Smooth muscle cell (in vitro differentiated cells): Measurements from ENCODE around the gene CENPN. TPM values are rescaled to one million over a fixed set of nuclear protein-coding genes. Genes with fewer than 3 reads are reported as not detected.
A peak's percentile ranks its signal among the peaks of the same experiment; 100 is the strongest.

Experiments
- DNase-seq: peaks from one replicate; lab custom pipeline; 2025; ENCODE audit not compliant: unreplicated experiment; lab: John Stamatoyannopoulos, UW
- H2AFZ ChIP-seq: fragments of 200-600 bp; sonication (generic); 2 replicates; pipeline ENCODE4 v1.6.0; 2016; ENCODE audit warnings: antibody characterized with exemption, low read depth, mild to moderate bottlenecking
- H3F3A ChIP-seq: fragments of 200-600 bp; sonication (generic); 2 replicates; pipeline ENCODE4 v1.6.0; 2017; ENCODE audit warnings: antibody characterized with exemption, low read depth
- H3K27ac ChIP-seq: fragments of 200-600 bp; sonication (generic); 2 replicates; pipeline ENCODE4 v1.5.1; 2016; ENCODE audit warnings: low read depth, mild to moderate bottlenecking
- H3K27me3 ChIP-seq: fragments of 200-600 bp; sonication (generic); 2 replicates; pipeline ENCODE4 v1.6.1; 2016; ENCODE audit warnings: low read depth, mild to moderate bottlenecking
- H3K36me3 ChIP-seq: fragments of 200-600 bp; sonication (generic); 2 replicates; pipeline ENCODE4 v1.5.1; 2016; ENCODE audit warnings: low read depth
- H3K4me1 ChIP-seq: fragments of 200-600 bp; sonication (generic); 2 replicates; pipeline ENCODE4 v1.5.1; 2016; ENCODE audit warnings: low read depth
- H3K4me2 ChIP-seq: fragments of 200-600 bp; sonication (generic); 2 replicates; pipeline ENCODE4 v1.6.0; 2016; ENCODE audit warnings: mild to moderate bottlenecking
- H3K4me3 ChIP-seq: fragments of 200-600 bp; sonication (generic); 2 replicates; pipeline ENCODE4 v1.5.1; 2016; ENCODE audit warnings: mild to moderate bottlenecking
- H3K79me2 ChIP-seq: fragments of 200-600 bp; sonication (generic); 2 replicates; pipeline ENCODE4 v1.6.0; 2016; ENCODE audit warnings: low read depth, mild to moderate bottlenecking
- H3K9ac ChIP-seq: fragments of 200-600 bp; sonication (generic); 2 replicates; pipeline ENCODE4 v1.6.0; 2016; ENCODE audit warnings: low read depth
- H3K9me3 ChIP-seq: fragments of 200-600 bp; sonication (generic); replicated peaks from 2 replicates; pipeline ENCODE4 v1.5.1; 2016; ENCODE audit warnings: low read depth
- H4K20me1 ChIP-seq: fragments of 200-600 bp; sonication (generic); 2 replicates; pipeline ENCODE4 v1.6.0; 2016; ENCODE audit warnings: low read depth
- CTCF ChIP-seq: fragments of 200-600 bp; sonication (generic); IDR thresholded peaks from 2 replicates; pipeline ENCODE4 v1.5.1; 2017; ENCODE audit warnings: borderline replicate concordance, mild to moderate bottlenecking, antibody characterized with exemption; ENCODE audit not compliant: insufficient read depth, poor library complexity, severe bottlenecking
- WGBS: methylation state at CpG from one replicate; pipeline ENCODE4 v1.1.7; 2016; ENCODE audit warnings: low lambda C conversion rate; 5-methylcytosine and 5-hydroxymethylcytosine counted together
- polyA plus RNA-seq: library from polyadenylated mRNA; unstranded; fragments of >200 nt; fragmentation: Nextera tagmentation; extraction: Ambion mirVana; gene quantifications from 2 replicates; pipeline ENCODE4 v1.2.1, GENCODE V29; 2016
- total RNA-seq: library from RNA; depleted of rRNA; stranded (reverse); fragments of >200 nt; gene quantifications from 2 replicates; pipeline ENCODE4 v1.2.3, GENCODE V29; 2014

The CENPN gene
- total and polyA plus RNA-seq, 2 experiments from 2014 or later, result 18.8 to 25.1 TPM

DNA sequence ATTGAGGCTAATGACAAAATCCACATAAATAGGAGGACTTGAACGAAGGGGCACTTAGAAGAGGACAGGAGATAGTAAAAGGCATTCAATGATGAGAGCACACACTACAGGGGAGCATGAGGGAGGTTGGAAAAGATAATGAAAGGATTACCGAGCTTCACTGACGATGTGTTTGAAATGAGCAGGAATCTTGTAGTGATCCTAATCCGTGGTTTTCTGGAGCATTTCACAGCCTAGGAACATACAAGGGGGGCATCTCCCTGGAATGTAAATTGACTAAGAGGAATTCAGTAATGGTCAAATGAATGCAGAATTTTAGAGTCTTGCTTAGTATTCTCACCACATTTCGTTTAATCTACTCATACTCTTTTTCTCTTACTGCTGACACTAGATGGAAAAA lies 33.8 kb downstream of the CENPN start:
- peak overlapping the region; percentile 14 for H3K27ac ChIP-seq
- no peak overlapping the region for H3K4me2 ChIP-seq
- no peak for TF ChIP-seq CTCF
- H3K9ac ChIP-seq, result no peak overlapping the region
- H3K9me3 ChIP-seq, result no peaks in the 10 kb centered on the region
- 45% methylated on average over 5 of the region's 5 CpGs for WGBS
- H3K4me3 ChIP-seq, result no peak overlapping the region
- no peak overlapping the region for H2AFZ ChIP-seq
- H3F3A ChIP-seq, result no peaks in the 10 kb centered on the region
- peaks cover 20% of the 10 kb centered on the region for H3K4me1 ChIP-seq
- H3K79me2 ChIP-seq, result peaks cover 35% of the 10 kb centered on the region
- peaks cover 16% of the 10 kb centered on the region for H3K36me3 ChIP-seq
- H3K27me3 ChIP-seq, result no peaks in the 10 kb centered on the region
- peaks cover 49% of the 10 kb centered on the region for H4K20me1 ChIP-seq
- no peak for DNase-seq

DNA sequence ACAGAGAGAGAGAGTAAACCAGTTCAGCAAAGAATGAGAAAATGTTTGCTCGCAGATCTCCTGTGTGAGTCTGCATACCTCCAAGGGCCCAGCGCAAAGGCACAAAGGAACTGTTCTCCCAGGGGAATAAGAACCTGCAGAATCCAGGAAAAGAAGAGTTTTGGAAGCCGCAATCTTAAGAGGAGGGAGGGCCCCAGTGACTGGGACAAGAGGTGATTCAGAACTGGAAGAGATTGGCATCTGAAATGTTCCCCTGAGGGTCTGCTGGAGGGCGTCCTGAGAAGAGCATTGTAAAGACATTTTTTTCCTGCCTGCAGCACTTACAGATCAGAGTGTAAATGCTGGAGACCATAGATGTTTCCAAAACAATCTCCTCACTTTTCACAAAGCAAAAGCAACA lies 34.7 kb downstream of the CENPN start:
- H3K9me3 ChIP-seq, result no peaks in the 10 kb centered on the region
- H2AFZ ChIP-seq, result no peak overlapping the region
- no peaks in the 10 kb centered on the region for H3K27me3 ChIP-seq
- peaks cover 16% of the 10 kb centered on the region for H3K36me3 ChIP-seq
- no peaks in the 10 kb centered on the region for H3F3A ChIP-seq
- H3K4me1 ChIP-seq, result peaks cover 20% of the 10 kb centered on the region
- H3K9ac ChIP-seq, result no peak overlapping the region
- H3K79me2 ChIP-seq, result peaks cover 28% of the 10 kb centered on the region
- TF ChIP-seq CTCF, result no peak
- H3K4me2 ChIP-seq, result no peak overlapping the region
- WGBS, result 59% methylated on average over 4 of the region's 4 CpGs
- peak overlapping the region; percentile 14 for H3K27ac ChIP-seq
- no peak overlapping the region for H3K4me3 ChIP-seq
- DNase-seq, result no peak
- H4K20me1 ChIP-seq, result peaks cover 49% of the 10 kb centered on the region

DNA sequence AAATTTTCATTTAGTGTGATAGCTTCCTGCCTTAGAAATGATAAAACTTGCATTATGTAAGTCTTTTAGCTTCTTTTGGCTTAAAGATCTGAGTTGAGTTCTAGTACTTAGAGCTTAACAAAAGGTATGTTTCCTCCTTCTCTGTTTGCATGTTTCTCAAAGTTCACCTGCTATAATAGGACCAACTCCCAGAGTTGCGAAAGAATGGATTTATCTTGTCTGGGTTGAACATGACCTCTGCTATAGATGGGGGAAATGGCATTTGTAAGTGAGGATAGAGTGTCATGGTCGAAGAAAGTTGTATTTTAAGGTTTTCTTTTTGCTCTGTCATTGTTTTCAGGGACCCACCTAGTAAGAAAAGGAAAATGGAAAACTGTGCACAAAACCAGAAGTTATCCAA lies 35.8 kb downstream of the CENPN start:
- TF ChIP-seq CTCF, result no peak
- Histone ChIP-seq H3K9me3 (no peaks in the 10 kb centered on the region), H2AFZ (no peak overlapping the region), H3K4me2 (no peak overlapping the region), H3K79me2 (peaks cover 17% of the 10 kb centered on the region), H3K4me3 (no peak overlapping the region), H3K4me1 (peaks cover 20% of the 10 kb centered on the region), H4K20me1 (peaks cover 40% of the 10 kb centered on the region), H3K27ac (no peak overlapping the region), H3K9ac (no peak overlapping the region), H3F3A (no peaks in the 10 kb centered on the region), H3K36me3 (peaks cover 16% of the 10 kb centered on the region), H3K27me3 (no peaks in the 10 kb centered on the region)
- 98% methylated on average over 2 of the region's 2 CpGs for WGBS
- no peak for DNase-seq

DNA sequence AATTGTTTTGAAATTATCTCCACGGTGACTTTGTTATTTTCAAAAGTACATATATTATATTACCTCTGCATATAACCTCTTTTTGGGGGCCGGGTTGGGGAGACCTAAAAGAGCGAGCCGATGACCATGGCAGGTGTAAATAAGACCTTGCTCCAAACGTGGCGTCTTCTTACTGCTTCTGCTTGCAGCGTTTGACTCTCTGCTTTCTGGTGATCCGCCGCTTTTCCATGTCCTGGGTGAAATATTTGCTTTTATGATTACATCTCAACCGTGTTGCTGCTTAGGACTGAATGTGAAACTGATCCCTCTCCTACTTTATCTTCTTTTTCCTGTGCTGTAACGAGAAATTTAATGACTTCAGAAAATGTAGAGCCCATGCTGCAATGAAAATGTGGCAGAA lies 46.7 kb downstream of the CENPN start:
- Histone ChIP-seq H4K20me1 (no peaks in the 10 kb centered on the region), H3K27ac (no peak overlapping the region), H2AFZ (no peak overlapping the region), H3K4me3 (no peak overlapping the region), H3K9ac (no peak overlapping the region), H3K4me1 (no peaks in the 10 kb centered on the region), H3K4me2 (no peak overlapping the region), H3K79me2 (no peaks in the 10 kb centered on the region), H3K27me3 (no peaks in the 10 kb centered on the region), H3K36me3 (no peaks in the 10 kb centered on the region), H3F3A (no peaks in the 10 kb centered on the region), H3K9me3 (no peaks in the 10 kb centered on the region)
- TF ChIP-seq CTCF, result no peak
- no peak for DNase-seq
- WGBS, result 91% methylated on average over 11 of the region's 11 CpGs
